ENCODE data around the gene MAP7. TPM values are rescaled to one million over a fixed set of nuclear protein-coding genes. Genes with fewer than 3 reads are reported as not detected.

Gene MAP7
- total RNA-seq, 4 donors from 2014 or later: 0.29 to 6.8 (median 1.1) TPM

- H3K4me3 ChIP-seq: no peak overlapping the region
- no peaks in the 10 kb centered on the region for H3K9me3 ChIP-seq
- DNase-seq: no peak
- H3K27ac ChIP-seq: no peak overlapping the region
- intact Hi-C loops (cut with DNase I; ENCODE audit: low total_unique reads): no loop called here
- no peaks in the 10 kb centered on the region for H3K27me3 ChIP-seq
- no peaks in the 10 kb centered on the region for H3K36me3 ChIP-seq
- no peaks in the 10 kb centered on the region for H3K4me1 ChIP-seq
- TF ChIP-seq CTCF (IDR thresholded peaks at IDR 0.05): no peak
- TF ChIP-seq POLR2A (IDR thresholded peaks at IDR 0.05): no peak
Observed at GRCh38 chr6:136317971-136318370, 232.3 kb downstream of the MAP7 start.

GRCh38 chr6:136317021-136317694 is 233.1 kb downstream of the MAP7 start:
- Histone ChIP-seq H3K4me3 (no peak overlapping the region), H3K9me3 (no peaks in the 10 kb centered on the region), H3K36me3 (no peaks in the 10 kb centered on the region), H3K27me3 (no peaks in the 10 kb centered on the region), H3K27ac (no peak overlapping the region), H3K4me1 (no peaks in the 10 kb centered on the region)
- intact Hi-C loops (cut with DNase I; ENCODE audit: low total_unique reads): no loop called here
- peak; percentile 42 to 45 for DNase-seq
- TF ChIP-seq CTCF (IDR thresholded peaks at IDR 0.05): peak; percentile 62 to 78 (median 75)
- TF ChIP-seq POLR2A (IDR thresholded peaks at IDR 0.05): no peak

GRCh38 chr6:136315594-136315993 is 234.6 kb downstream of the MAP7 start:
- H3K27ac ChIP-seq: no peak overlapping the region
- DNase-seq: no peak
- no peak for TF ChIP-seq POLR2A (IDR thresholded peaks at IDR 0.05)
- no peak for TF ChIP-seq CTCF (IDR thresholded peaks at IDR 0.05)

GRCh38 chr6:136312975-136313374 is 237.2 kb downstream of the MAP7 start:
- Histone ChIP-seq H3K27ac (no peak overlapping the region), H3K36me3 (no peaks in the 10 kb centered on the region), H3K4me1 (no peaks in the 10 kb centered on the region), H3K4me3 (no peak overlapping the region), H3K9me3 (no peaks in the 10 kb centered on the region), H3K27me3 (no peaks in the 10 kb centered on the region)
- intact Hi-C loops (cut with DNase I; ENCODE audit: low total_unique reads): no loop called here
- no peak for TF ChIP-seq CTCF (IDR thresholded peaks at IDR 0.05)
- no peak for TF ChIP-seq POLR2A (IDR thresholded peaks at IDR 0.05)
- DNase-seq: no peak

More at GRCh38 chr6:136315594-136315993, 234.6 kb downstream of the MAP7 start:
- Histone ChIP-seq H3K36me3 (no peaks in the 10 kb centered on the region), H3K4me1 (no peaks in the 10 kb centered on the region), H3K4me3 (no peak overlapping the region), H3K9me3 (no peaks in the 10 kb centered on the region), H3K27me3 (no peaks in the 10 kb centered on the region)
- intact Hi-C loops (cut with DNase I; ENCODE audit: low total_unique reads): no loop called here

GRCh38 chr6:136309729-136310311 is 240.4 kb downstream of the MAP7 start:
- TF ChIP-seq POLR2A (IDR thresholded peaks at IDR 0.05): no peak
- no peak for DNase-seq
- intact Hi-C loops (cut with DNase I; ENCODE audit: low total_unique reads): no loop called here
- H3K36me3 ChIP-seq: no peaks in the 10 kb centered on the region
- no peaks in the 10 kb centered on the region for H3K27me3 ChIP-seq
- no peak overlapping the region for H3K4me3 ChIP-seq
- no peaks in the 10 kb centered on the region for H3K4me1 ChIP-seq
- H3K27ac ChIP-seq: no peak overlapping the region
- no peaks in the 10 kb centered on the region for H3K9me3 ChIP-seq
